A673 (cell line): ENCODE measurements around the gene PCBP3.

Experiments used
- CTCF ChIP-seq: fragments of 300-800, 200-600 bp; sonication (generic); conservative IDR thresholded peaks from 2 replicates; pipeline ENCODE4 v1.5.1; 2017; ENCODE audit warnings: low read depth, mild to moderate bottlenecking, antibody characterized with exemption, low read length, moderate library complexity, mixed read lengths
- EZH2 ChIP-seq: fragments of 200-600 bp; sonication (generic); IDR thresholded peaks from 2 replicates; pipeline ENCODE4 v1.6.1; 2017; ENCODE audit warnings: borderline replicate concordance, low read depth, mild to moderate bottlenecking, mixed read lengths, antibody characterized with exemption, low read length; ENCODE audit not compliant: poor library complexity, severe bottlenecking

- no peak for TF ChIP-seq CTCF
- no peak for TF ChIP-seq EZH2
These were observed 47.8 kb upstream of the PCBP3 start for GRCh38 chr21:45595574-45596295.
